Chondrocyte (in vitro differentiated cells): ENCODE results near the gene SORL1-AS1.

Experiments
- DNase-seq: peaks from one replicate; pipeline ENCODE4 v3.0.0; 2021; ENCODE audit warnings: mixed read lengths, low spot score
- H3K27ac Mint-ChIP-seq: one replicate; pipeline ENCODE4 v1.8.0; 2021; ENCODE audit warnings: mild to moderate bottlenecking, moderate library complexity, mixed read lengths; ENCODE audit not compliant: unreplicated experiment
- H3K27me3 Mint-ChIP-seq: 2 replicates; pipeline ENCODE4 v1.8.0; 2021; ENCODE audit warnings: low read depth, mixed read lengths
- H3K36me3 Mint-ChIP-seq: 2 replicates; pipeline ENCODE4 v1.8.0; 2021; ENCODE audit warnings: low read depth, mixed read lengths
- H3K4me1 Mint-ChIP-seq: 2 replicates; pipeline ENCODE4 v1.8.0; 2021; ENCODE audit warnings: low read depth, mild to moderate bottlenecking, mixed read lengths
- H3K4me3 Mint-ChIP-seq: one replicate; pipeline ENCODE4 v1.8.0; 2021; ENCODE audit warnings: mild to moderate bottlenecking, moderate library complexity, mixed read lengths; ENCODE audit not compliant: unreplicated experiment
- H3K9me3 Mint-ChIP-seq: 2 replicates; pipeline ENCODE4 v1.8.0; 2021; ENCODE audit warnings: low read depth, mixed read lengths
- CTCF ChIP-seq: fragments of 200-600 bp; sonication (generic); IDR thresholded peaks from 2 replicates; pipeline ENCODE4 v1.5.0; 2021; ENCODE audit warnings: antibody characterized with exemption, mild to moderate bottlenecking, moderate library complexity

The SORL1-AS1 gene

GRCh38 chr11:121451178-121451985, 1.4 kb downstream of the SORL1-AS1 start:
- Mint-ChIP-seq H3K4me3 (peak overlapping the region; percentile 65), H3K27ac (no peak overlapping the region), H3K36me3 (peaks cover 3% of the 10 kb centered on the region), H3K9me3 (peaks cover 2% of the 10 kb centered on the region), H3K4me1 (peaks cover 14% of the 10 kb centered on the region), H3K27me3 (peaks cover 48% of the 10 kb centered on the region)
- no peak for TF ChIP-seq CTCF
- DNase-seq, result no peak

- no peak overlapping the region for H3K4me3 Mint-ChIP-seq
Observed at GRCh38 chr11:121450401-121450800, 2.4 kb downstream of the SORL1-AS1 start.

GRCh38 chr11:121449626-121450025, 3.1 kb downstream of the SORL1-AS1 start:
- Mint-ChIP-seq H3K27ac (no peak overlapping the region), H3K9me3 (peaks cover 2% of the 10 kb centered on the region), H3K4me3 (no peak overlapping the region), H3K36me3 (peaks cover 3% of the 10 kb centered on the region), H3K4me1 (peaks cover 25% of the 10 kb centered on the region), H3K27me3 (peaks cover 45% of the 10 kb centered on the region)
- TF ChIP-seq CTCF, result no peak
- DNase-seq, result no peak

More at GRCh38 chr11:121450401-121450800, 2.4 kb downstream of the SORL1-AS1 start:
- H3K27ac Mint-ChIP-seq, result no peak overlapping the region
- H3K4me1 Mint-ChIP-seq, result peaks cover 24% of the 10 kb centered on the region
- no peak for TF ChIP-seq CTCF
- H3K36me3 Mint-ChIP-seq, result peaks cover 3% of the 10 kb centered on the region
- DNase-seq, result no peak
- peaks cover 2% of the 10 kb centered on the region for H3K9me3 Mint-ChIP-seq
- peaks cover 48% of the 10 kb centered on the region for H3K27me3 Mint-ChIP-seq

GRCh38 chr11:121449123-121449522, 3.6 kb downstream of the SORL1-AS1 start:
- no peak overlapping the region for H3K27ac Mint-ChIP-seq
- DNase-seq, result no peak
- peaks cover 25% of the 10 kb centered on the region for H3K4me1 Mint-ChIP-seq
- H3K36me3 Mint-ChIP-seq, result peaks cover 3% of the 10 kb centered on the region
- peaks cover 43% of the 10 kb centered on the region for H3K27me3 Mint-ChIP-seq
- no peak for TF ChIP-seq CTCF
- H3K9me3 Mint-ChIP-seq, result peaks cover 2% of the 10 kb centered on the region
- H3K4me3 Mint-ChIP-seq, result no peak overlapping the region

GRCh38 chr11:121448431-121448941, 4.3 kb downstream of the SORL1-AS1 start:
- H3K36me3 Mint-ChIP-seq, result peaks cover 3% of the 10 kb centered on the region
- no peak overlapping the region for H3K27ac Mint-ChIP-seq
- H3K9me3 Mint-ChIP-seq, result peaks cover 2% of the 10 kb centered on the region
- H3K4me3 Mint-ChIP-seq, result no peak overlapping the region
- no peak for TF ChIP-seq CTCF
- DNase-seq, result no peak
- H3K27me3 Mint-ChIP-seq, result peaks cover 40% of the 10 kb centered on the region
- peaks cover 25% of the 10 kb centered on the region for H3K4me1 Mint-ChIP-seq
